ENCODE data around the gene GNG13.
"Not testable (repeated sequence)": the region's sequence is repeated elsewhere in the genome, so short reads cannot be mapped to it uniquely, and the experiment has no call there.

Gene GNG13

GRCh38 chr16:831571-832413, 31.3 kb upstream of the GNG13 start:
- DNase-seq = no peak

- DNase-seq = no peak
Observed at GRCh38 chr16:830871-831570, 30.5 kb upstream of the GNG13 start.

- no peak for DNase-seq
Observed at GRCh38 chr16:830107-830870, 29.8 kb upstream of the GNG13 start.

DNA sequence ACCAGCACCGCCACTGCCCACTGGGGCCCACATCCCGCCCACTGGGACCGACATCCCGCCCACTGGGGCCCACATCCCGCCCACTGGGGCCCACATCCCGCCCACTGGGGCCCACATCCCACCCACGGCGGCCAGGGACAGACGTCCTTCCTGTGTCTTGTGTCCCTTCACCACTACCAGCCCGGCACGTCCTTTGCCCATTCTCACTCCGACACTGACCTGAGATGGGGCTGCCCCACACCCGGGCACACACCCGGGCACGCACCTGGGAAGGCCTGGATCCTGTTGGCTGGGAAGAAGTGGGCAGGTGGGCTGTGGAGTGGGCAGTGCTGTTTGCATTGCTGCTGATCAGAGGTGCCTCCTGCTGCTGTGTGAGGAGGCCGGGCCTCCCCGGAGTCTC, 28.4 kb upstream of the GNG13 start:
- DNase-seq = no peak

DNA sequence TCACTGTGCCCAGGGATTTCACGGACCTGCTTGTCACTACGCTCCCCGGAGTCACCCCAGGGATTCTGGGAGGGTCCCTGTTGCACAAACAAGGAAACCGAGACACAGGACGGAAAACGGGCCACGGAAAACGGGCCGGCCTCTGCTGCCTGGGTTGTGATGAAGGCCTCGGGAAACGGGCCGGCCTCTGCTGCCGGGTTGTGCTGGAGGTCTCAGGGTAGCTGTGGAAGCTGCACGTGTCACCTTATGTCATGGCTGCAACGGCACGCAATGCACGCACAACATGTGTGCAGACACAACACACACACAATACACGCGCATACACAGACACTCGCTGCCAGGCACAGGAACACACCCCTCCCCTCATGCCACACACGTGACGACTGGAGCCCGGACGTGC, 27.0 kb upstream of the GNG13 start:
- no peak for DNase-seq

DNA sequence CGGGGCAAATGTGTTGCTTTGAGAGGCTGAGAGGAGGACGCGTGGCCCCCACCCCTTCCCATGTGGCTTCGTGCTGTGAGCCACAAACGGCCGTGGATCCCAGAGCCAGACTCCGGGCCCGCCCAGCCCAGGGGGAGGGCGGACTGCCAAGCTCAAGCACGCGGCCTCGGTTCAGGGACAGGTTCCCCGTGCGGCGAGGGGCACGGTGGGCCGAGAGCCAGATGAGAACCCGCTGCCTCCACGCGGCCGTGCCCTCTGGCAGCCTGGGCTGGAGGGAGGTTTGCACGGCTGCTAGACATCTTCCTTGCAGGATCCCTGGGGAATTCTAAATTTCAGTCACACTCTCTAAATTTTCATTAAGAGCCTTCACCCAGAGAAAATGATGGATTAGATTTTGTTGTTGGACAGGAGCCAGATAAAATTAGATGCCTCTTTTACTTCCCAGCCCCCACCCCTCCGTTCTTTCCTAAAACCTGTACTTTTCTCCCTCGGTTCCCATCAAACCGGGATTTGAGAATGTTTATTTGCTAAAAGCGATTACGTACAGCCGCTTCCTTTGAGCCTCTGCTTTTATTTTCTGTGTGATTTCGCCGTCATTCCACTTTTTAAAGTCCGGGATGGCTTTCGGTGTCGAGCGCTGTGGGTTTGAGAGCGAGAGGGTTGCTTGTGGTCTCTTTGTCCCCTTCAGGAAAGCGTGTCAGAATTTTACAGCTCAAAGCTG, 25.0 kb upstream of the GNG13 start:
- no peak for DNase-seq

- DNase-seq = no peak
Observed at GRCh38 chr16:824601-825000, 24.1 kb upstream of the GNG13 start.

DNA sequence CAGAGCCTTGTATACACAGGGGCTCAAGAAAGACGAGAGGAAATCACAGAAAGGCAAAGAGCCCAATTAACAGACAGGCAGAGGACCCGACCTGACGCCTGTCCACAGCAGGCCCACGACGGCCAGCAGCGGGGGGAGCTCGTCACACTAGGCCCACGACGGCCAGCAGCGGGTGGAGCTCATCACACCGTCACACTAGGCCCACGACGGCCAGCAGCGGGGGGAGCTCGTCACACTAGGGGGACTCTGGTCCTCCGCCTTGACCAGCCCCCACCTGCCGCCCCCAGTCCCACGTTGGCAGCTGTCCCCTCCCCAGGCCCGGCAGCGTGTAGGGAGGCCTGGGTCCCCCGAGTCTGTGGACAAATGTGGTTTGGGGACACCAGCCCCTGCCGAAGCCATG, 23.7 kb upstream of the GNG13 start:
- no peak for DNase-seq

DNA sequence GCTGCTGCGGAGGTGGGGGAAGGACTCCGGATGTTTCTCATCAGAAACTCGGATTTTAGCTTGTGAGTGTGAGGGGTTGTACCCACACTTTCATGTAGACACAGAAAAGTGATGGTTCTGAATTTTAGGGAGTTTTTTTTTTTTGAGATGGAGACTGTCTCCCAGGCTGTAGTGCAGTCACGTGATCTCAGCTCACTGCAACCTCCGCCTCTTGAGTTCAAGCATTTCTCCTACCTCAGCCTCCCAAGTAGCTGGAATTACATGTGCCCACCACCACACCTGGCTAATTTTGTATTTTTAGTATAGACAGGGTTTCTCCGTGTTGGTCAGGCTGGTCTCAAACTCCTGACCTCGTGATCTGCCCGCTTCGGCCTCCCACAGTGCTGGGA, 22.4 kb upstream of the GNG13 start:
- DNase-seq = no peak

GRCh38 chr16:822174-822908, 21.8 kb upstream of the GNG13 start:
- no peak for DNase-seq

- no peak for DNase-seq
Observed at GRCh38 chr16:821751-822150, 21.2 kb upstream of the GNG13 start.

DNA sequence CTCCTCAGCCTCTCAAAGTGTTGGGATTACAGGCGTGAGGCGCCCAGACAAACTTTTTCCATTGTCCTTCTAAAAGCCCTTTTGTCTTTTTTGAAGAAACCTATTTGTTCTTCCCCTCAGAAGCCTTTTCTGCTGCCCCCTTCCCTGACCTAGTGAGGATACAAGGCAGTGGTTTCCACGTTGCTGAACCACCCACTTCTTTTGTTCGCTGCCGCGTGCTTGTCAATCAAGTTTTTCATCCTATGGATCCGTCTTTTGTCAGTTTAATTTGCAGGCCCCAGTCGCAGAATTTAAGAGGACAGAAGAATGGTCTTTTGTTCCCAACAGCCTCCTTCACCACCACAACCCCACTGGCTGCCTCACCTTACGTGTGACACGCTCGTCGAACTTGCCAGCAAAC, 20.2 kb upstream of the GNG13 start:
- DNase-seq = no peak

- not testable (repeated sequence) for DNase-seq
Observed at GRCh38 chr16:820044-820408, 19.5 kb upstream of the GNG13 start.

DNA sequence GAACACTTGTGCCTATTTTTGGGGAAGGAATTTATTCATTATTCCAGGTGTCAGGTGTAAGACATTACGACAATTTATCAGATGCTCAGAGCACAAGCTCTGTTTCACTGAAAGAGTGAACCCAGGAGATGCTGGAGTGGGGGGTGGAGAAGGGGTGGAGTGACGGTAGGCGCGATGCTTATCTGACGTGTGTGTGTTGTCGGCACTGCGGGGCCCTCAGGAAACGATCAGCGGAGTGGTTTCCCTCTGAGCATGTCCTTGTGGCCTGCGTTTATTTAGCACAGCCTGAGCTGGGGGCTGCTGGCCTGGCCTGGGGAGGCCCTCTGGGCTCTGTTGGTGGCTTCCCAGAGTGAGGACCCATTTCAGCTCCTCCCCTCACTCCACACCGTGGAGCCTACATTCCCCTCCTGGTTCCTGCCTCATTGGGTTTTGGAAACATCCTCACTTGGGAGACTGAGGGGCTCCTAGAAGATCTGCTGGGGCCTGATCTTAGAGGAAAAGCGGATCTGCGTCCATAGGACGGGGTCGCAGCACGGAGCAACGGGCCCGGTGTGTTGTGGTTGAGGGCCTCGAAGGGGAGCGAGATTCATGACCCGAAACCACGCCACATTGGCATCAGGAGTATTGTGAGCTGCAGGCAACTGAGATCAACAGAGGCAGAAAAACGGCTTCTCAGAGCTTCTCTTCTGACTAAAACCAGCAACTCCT, 19.0 kb upstream of the GNG13 start:
- no peak for DNase-seq

DNA sequence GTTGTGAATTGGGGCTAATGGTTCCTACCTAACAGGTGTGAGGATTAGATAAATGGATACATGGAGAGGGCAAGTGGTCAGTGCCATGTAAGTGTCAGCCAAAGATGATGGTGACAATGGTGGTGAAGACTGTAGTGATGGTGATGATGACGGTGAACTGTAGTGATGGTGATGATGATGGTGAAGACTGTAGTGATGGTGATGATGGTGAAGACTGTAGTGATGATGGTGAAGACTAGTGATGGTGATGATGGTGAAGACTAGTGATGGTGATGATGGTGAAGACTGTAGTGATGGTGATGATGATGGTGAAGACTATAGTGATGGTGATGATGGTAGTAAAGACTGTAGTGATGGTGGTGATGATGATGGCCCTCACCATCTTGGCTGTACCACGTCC, 18.1 kb upstream of the GNG13 start:
- DNase-seq = no peak

DNA sequence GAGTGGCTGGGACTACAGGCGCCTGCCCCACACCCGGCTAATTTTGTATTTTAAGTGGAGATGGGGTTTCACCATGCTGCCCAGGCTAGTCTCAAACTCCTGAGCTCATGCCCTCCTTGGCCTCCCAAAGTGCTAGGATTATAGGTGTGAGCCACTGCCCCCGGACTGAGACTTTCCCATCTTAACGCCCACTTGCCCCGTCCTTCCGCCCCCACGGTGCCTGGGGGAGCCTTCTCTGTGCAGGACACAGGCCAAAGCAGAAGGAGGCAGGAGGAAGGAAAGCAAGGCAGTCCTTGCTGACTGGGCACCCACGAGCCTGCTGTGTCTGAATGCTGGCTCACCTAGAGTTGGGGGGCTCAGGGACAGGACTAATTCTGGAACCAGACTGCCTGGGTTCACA, 17.6 kb upstream of the GNG13 start:
- no peak for DNase-seq

DNA sequence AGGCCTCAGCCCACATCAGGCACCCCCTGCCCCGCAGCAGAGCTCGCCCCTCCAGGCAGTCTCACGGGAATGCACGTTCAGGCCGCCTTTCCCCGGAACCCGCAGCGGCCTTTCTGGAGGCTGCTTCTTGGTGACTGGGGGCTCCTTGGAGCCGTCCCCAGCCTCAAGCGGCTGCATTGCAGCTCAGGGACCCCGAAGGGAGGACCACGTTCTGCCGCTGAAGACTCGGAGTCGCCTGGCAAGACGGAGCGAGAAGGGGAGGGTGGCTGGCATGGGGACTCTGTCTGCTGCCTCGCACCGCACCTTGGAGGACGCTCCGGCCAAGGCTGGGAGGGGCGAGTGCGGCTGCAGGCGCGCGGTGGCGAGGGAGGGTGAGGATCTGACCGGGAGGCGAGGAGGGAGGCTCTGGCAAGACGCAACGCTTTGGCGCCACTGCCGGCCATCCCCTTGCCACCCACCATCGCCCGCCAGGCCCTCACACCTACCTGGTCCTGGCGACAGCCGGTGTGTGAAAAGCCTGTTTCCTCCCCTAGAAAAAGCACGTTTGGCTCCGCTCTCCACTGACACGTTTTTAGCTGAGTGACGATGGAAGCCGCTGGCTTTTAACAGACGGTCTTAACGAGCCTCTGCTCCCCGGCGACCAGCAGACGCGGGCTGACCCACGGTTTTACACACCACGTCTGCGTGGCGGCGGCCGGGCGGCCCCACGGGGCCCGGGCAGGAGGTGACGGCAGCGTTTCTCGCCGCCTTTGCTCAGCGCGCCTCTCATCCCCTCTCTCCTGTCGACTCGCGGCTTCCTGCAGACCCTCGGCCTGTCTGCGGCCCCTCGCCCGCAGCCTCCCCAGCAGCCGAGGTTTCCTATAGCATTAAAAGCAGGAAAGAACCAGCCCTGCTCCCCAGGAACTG, 16.7 kb upstream of the GNG13 start:
- no peak for DNase-seq

DNA sequence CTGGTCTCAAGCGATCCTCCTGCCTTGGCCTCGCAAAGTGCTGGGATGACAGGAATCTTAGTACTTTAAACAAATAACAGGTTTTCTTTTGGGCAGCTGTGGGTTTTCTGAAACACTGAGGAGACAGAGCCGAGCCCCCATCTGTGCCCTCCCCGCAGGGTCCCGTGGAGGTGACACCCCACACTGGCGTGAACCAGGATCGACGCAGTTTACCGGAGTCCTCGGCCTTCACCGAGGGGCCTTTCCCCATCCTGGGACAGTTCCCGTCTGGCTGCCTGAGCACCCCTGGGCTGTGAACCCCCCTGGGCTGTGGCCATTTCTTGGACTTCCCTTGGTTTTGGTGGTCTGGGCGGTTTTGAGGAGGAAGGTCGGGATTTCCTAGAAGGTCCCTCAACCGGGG, 15.3 kb upstream of the GNG13 start:
- DNase-seq = no peak

DNA sequence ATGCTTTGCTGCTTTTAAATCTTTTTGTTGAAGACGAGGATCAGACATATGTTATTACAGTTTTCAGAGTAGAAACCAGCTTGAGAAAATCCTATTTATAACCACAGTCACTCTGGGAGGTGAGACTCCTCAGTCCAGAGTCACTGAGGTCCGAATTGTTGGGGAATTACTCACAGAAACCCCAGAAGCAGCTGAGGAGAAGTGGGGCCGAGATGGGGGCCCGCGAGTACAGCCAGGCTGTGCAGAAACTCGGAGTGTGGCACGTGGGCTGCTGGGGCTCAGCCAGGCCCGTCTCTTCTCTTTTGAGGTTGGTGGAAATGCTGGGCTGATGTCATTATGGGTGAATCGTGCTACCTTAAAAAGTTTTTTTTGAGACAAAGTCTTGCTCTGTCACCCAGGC, 14.4 kb upstream of the GNG13 start:
- no peak for DNase-seq

- DNase-seq = no peak
Observed at GRCh38 chr16:813916-814412, 13.4 kb upstream of the GNG13 start.

Measured in activated T-cell treated with anti-CD3 and anti-CD28 coated beads for 4 hours (primary cell).